GM19035 (cell line): ENCODE data around the gene AHSG.
A peak's percentile ranks its signal among the peaks of the same experiment; 100 is the strongest.
"Not testable (repeated sequence)": the region's sequence is repeated elsewhere in the genome, so short reads cannot be mapped to it uniquely, and the experiment has no call there.

Experiments
- ATAC-seq: cut with Tn5 transposase; IDR thresholded peaks from one replicate; pipeline ENCODE4 v1.9.1; 2021; ENCODE audit not compliant: unreplicated experiment

Gene AHSG

GRCh38 chr3:186614597-186615483 is 2.0 kb downstream of the AHSG start:
- ATAC-seq: no peak

GRCh38 chr3:186616299-186616617 is 3.4 kb downstream of the AHSG start:
- no peak for ATAC-seq

DNA sequence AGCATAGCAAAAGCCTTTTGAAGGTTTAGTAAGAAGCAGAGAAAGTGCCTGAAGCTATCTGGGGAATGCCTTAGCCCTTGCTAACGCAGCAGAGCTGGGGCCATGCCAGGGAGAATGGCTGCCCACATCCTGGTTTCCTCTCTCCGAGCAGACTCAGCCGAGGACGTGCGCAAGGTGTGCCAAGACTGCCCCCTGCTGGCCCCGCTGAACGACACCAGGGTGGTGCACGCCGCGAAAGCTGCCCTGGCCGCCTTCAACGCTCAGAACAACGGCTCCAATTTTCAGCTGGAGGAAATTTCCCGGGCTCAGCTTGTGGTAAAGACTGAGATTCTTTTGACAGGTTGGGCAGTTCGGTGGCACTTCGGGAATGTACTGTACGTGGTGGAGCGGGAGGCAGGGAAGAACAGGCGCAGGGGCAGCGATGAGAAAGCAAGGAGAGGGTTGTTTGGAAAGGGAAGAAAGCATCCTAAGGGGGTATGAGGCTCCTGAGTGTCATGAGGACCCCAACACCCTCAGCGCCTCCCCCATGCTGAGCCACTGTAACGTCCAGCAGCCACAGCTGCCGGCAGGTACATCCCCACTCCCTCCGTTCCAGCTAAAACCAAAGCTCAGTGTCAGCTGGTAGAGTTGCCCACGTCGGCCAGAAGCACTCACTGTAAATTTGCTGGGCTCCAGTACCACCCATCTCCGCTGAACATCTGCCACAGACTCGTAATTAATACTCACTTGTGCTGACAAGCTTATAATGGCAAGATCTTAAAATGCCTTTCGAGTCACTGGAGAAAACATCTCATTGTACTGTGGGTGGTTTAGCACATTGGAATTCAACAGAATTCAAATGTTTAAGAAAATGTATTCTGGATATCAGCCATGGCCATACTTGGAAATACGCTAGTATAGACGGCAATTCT is 4.4 kb downstream of the AHSG start:
- peak; percentile 92 for ATAC-seq

- no peak for ATAC-seq
These were observed 5.6 kb downstream of the AHSG start for GRCh38 chr3:186618318-186618938.

- no peak for ATAC-seq
These were observed 6.9 kb downstream of the AHSG start for GRCh38 chr3:186619787-186620212.

GRCh38 chr3:186620213-186621092 is 7.6 kb downstream of the AHSG start:
- ATAC-seq: no peak

DNA sequence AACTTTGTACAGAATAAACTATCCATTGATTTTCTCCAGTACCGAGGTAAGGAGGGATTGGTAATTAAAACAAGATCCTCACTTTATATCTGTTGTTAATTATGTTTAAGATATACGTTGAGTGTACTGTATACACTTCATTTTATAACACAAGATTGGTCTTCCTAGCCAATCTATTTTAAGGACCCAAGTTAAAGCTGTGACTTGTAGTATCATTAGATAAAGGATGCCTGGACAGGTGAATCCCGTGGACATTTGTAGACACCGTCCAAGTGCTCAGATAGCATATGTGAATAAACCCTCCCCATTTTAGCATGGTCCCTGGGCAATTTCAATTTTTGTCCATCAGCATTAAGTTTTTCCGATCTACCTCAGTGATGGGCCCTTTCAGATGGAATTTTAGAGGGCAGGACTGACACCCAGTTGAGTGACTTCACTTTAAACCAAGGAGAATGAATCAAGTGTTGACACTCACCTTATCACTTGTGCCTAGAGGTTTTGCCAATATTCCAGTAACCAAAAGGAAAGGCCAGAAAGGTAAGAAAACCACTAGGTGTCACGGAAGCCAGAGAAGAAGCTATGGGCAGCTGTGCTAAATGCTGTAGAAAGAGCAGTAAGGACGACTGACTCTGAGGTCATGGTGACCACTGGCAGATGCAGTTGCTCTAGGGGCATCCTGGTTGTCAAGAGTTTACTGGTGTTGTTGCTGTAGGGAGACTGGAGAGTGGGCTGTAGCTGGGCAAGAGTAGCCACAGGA is 9.2 kb downstream of the AHSG start:
- ATAC-seq: no peak

GRCh38 chr3:186622651-186623310 is 9.9 kb downstream of the AHSG start:
- no peak for ATAC-seq

DNA sequence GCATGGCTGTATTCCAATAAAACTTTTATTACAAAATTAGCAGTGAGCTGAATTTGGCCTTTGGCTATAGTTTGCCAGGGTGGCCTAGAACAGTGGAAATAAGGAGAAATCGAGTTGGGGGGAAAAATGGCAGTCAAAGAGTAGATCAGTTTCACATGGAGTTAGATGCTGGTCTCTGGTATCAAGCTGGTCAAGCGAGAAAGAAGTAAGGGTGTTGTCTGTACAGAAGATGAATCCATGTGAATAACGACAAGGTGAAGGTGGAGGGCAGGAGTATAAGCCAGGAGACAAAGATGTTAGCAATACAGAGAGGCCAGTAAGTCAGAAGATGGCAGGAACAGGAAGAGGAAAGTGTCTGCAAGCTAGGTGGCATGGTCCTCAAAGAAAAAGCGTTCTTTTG is 11.7 kb downstream of the AHSG start:
- ATAC-seq: no peak

GRCh38 chr3:186625600-186626042 is 12.8 kb downstream of the AHSG start:
- ATAC-seq: no peak

DNA sequence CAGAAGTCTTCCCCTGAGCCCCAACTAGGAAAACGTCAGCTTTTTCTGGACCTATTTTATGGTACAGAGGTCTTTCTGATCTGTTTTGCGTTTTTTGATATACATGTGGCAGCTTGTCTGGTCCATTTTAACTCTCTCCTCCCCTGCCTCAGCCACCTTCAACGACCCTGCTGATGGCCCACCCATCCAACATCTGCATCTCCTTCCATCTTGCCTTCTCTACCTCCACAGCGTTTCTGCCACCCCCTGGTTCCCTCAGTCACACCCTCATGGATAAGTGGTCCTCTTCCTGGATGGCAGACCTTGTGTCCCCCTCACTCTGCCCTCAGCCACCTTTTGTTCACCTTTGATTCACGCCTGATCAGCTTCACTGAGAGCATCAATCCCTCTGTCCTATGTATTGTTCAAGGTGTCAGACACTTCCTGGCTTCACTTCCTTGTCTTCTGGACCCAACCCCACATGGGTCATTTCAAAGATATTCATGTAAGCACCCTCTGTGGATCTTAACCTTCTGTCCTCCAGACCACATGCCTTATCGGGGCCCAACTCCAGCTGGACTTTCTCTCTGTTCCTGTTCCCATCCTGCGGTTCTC is 13.5 kb downstream of the AHSG start:
- ATAC-seq: no peak

DNA sequence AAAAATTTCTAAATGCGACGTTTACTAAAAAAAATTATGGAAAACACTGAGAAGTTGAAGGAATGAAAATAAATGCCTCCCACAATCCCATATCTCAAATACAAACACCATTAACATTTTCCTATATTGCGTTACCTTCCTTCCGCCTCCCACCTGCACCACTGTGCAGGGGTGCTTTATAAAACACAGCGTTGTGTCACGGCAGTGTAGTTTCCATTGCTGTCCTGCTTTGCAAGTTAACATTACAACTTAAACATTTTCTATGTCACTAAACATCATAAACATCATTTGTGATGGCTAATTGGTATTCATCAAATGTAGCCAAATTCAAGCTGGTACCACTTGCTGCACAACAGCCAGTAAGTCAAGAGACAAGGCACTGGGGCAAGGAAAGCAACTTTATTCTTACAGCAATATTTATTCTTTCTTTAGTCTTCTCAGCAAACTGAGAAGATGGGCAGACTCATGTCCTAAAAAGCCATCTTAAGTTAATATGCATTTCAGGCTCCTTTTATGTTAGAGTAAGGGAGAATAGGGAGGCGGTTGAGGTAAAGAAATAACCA is 15.1 kb downstream of the AHSG start:
- no peak for ATAC-seq

DNA sequence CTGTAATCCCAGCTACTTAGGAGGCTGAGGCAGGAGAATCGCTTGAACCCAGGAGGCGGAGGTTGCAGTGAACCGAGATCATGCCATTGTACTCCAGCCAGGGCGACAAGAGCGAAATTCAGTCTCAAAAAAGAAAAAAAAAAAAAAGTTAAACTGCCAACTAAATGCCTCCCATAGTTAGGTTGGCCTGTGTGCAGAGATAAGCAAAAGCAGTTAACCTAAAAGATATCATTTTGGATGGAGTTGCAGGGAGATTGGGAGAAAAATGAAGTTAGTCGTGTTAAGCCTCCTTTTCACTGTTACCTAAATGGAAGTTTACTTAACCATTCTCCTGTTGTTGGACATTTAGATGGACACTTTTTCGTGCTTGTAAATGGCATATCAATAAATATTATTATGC is 15.9 kb downstream of the AHSG start:
- ATAC-seq: no peak

GRCh38 chr3:186630950-186631641 is 18.2 kb downstream of the AHSG start:
- ATAC-seq: no peak

DNA sequence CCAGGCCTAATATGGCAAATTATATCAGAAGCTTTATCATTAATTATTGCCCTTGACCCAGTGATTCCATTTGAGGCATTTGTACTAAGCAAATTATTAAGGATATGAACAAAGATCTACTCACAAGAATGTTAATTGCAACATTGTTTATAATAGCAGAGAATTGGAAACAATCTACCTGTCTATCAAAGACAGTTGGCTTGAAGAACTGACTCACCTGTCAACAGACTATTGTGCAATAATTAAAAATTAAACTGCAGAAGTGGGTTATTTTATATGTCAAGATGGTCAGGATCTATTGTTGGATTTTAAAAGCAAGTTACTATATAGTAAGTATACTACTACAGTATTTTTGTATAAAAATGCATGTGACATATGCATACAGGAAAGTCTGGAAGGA is 20.6 kb downstream of the AHSG start:
- ATAC-seq: no peak

GRCh38 chr3:186634207-186634606 is 21.3 kb downstream of the AHSG start:
- ATAC-seq: not testable (repeated sequence)

DNA sequence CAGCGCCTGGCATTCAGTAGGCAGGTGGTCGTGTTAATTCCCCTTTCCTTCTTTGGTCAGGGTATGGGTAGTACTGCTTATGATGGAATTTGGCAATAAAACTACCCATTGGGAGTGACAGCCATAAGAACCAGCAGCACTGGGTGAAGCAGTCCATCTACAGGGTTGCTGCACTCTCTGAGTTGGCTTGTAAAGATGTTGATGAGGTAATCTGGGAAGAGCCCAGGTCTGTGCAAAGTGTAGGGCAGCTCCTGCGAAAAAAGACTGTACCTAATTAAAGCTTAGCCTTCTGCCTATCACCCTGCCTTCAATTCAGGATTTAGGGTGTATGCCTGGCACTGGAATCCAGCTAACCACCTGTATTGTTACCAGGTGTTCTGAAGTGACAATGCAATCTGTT is 22.7 kb downstream of the AHSG start:
- no peak for ATAC-seq

GRCh38 chr3:186636536-186636935 is 23.7 kb downstream of the AHSG start:
- ATAC-seq: no peak
